Measurements from ENCODE around the gene OR51F2.
"Not testable (repeated sequence)": the region's sequence is repeated elsewhere in the genome, so short reads cannot be mapped to it uniquely, and the experiment has no call there.

Gene OR51F2

GRCh38 chr11:4848908-4849532 lies 27.9 kb downstream of the OR51F2 start, which contains the start of gene OR51S1:
Gene OR51S1 (minus strand): TSS chr11:4849208. CDS start chr11:4849208, 0 bp downstream.
- TF ChIP-seq CTCF (IDR thresholded peaks at IDR 0.05; ENCODE audit: extremely low read depth, insufficient read depth, missing control alignments), result no peak
- in situ Hi-C loops (cut with MboI; ENCODE audit: low pct_unique_long_range_greater_than_20kb, low sequenced_read_pairs, unreplicated experiment), result no loop called here
- DNase-seq (ENCODE audit: low spot score), result no peak

- TF ChIP-seq CTCF (IDR thresholded peaks at IDR 0.05; ENCODE audit: extremely low read depth, insufficient read depth, missing control alignments), result no peak
- in situ Hi-C loops (cut with MboI; ENCODE audit: low pct_unique_long_range_greater_than_20kb, low sequenced_read_pairs, unreplicated experiment), result no loop called here
- DNase-seq (ENCODE audit: low spot score), result no peak
Observed at GRCh38 chr11:4851033-4851432, 29.9 kb downstream of the OR51F2 start.

- in situ Hi-C loops (cut with MboI; ENCODE audit: low pct_unique_long_range_greater_than_20kb, low sequenced_read_pairs, unreplicated experiment), result not testable (repeated sequence)
Observed at GRCh38 chr11:4854286-4854685, 33.2 kb downstream of the OR51F2 start.

GRCh38 chr11:4862447-4863236 lies 41.5 kb downstream of the OR51F2 start:
- in situ Hi-C loops (cut with MboI; ENCODE audit: low pct_unique_long_range_greater_than_20kb, low sequenced_read_pairs, unreplicated experiment), result no loop called here
- no peak for TF ChIP-seq CTCF (IDR thresholded peaks at IDR 0.05; ENCODE audit: extremely low read depth, insufficient read depth, missing control alignments)
- DNase-seq (ENCODE audit: low spot score), result no peak

More at GRCh38 chr11:4854286-4854685, 33.2 kb downstream of the OR51F2 start:
- DNase-seq (ENCODE audit: low spot score), result not testable (repeated sequence)

- no peak for TF ChIP-seq CTCF (IDR thresholded peaks at IDR 0.05; ENCODE audit: extremely low read depth, insufficient read depth, missing control alignments)
- in situ Hi-C loops (cut with MboI; ENCODE audit: low pct_unique_long_range_greater_than_20kb, low sequenced_read_pairs, unreplicated experiment), result no loop called here
- no peak for DNase-seq (ENCODE audit: low spot score)
Observed at GRCh38 chr11:4863876-4864275, 42.8 kb downstream of the OR51F2 start.

GRCh38 chr11:4865855-4866254 lies 44.7 kb downstream of the OR51F2 start:
- in situ Hi-C loops (cut with MboI; ENCODE audit: low pct_unique_long_range_greater_than_20kb, low sequenced_read_pairs, unreplicated experiment), result no loop called here
- DNase-seq (ENCODE audit: low spot score), result no peak
- no peak for TF ChIP-seq CTCF (IDR thresholded peaks at IDR 0.05; ENCODE audit: extremely low read depth, insufficient read depth, missing control alignments)

Data from GM13977 (cell line).